ENCODE data around the gene FYN.

The FYN gene

DNA sequence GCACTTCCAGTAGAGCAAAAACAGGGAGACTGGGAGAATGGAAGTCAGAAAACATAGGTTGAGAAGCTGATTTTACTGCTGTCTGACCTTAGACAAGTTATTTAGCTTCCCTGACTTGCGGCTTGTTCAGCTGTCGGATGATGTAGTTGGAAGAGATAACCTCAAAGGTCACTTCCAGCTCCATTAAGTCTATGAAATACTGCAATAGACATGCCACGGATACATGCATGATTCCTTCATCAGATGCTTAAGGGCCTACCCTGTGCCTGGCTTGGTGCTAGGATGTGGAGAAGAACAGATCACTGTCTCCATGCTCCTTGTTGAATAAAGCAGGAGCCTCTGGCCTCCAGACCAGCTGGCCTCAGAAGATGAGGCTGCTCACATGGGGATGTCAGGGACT, 43.7 kb downstream of the FYN start:
- no peak for DNase-seq

DNA sequence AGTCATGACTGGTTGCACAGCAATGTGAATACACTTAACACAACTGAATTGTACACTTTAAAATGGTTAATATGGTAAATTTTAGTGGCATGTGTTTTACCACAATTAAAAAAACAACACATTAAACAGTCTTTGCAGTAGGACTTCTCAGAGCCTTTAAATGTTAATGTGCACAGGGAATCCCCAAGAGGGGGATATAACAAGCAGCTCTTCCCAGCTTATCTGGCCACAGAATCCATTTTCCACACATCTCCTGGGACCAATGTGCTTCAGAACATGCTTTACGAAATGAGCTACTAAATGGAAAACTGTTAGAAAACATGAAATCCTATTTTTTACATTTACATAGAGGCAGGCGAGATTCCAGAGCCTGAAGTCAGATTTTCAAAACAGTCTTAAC, 44.4 kb downstream of the FYN start:
- DNase-seq: no peak

DNA sequence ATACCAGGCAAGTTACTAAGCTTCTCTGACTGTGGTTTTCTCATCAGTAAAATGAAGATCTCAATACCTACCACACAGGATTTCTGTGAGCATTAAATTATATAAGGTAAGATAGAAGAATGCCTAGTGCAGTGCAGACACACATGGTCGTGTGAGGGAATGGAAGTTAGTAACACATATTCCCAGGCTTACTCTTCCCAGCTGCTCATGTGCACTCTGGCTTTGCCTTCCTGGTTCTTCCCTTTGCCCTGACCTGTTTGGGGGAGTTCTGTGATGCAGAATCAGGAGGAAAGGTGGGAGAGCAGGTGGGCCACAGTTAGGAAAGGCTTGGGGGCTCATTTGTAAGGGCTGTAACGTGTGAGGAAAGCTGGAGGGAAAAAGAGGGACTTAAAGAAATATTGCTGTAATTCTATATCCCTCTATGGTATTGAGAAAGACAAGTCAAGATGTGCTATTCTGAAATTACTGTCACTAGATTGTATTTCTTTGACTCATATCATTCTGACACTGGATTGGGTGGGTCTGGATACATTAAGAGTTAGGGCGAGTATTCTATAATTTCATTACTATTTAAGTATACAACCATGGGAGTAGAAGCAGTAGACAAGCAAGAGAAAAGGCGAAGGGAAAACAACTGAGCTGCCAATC, 47.7 kb downstream of the FYN start:
- DNase-seq: no peak

DNA sequence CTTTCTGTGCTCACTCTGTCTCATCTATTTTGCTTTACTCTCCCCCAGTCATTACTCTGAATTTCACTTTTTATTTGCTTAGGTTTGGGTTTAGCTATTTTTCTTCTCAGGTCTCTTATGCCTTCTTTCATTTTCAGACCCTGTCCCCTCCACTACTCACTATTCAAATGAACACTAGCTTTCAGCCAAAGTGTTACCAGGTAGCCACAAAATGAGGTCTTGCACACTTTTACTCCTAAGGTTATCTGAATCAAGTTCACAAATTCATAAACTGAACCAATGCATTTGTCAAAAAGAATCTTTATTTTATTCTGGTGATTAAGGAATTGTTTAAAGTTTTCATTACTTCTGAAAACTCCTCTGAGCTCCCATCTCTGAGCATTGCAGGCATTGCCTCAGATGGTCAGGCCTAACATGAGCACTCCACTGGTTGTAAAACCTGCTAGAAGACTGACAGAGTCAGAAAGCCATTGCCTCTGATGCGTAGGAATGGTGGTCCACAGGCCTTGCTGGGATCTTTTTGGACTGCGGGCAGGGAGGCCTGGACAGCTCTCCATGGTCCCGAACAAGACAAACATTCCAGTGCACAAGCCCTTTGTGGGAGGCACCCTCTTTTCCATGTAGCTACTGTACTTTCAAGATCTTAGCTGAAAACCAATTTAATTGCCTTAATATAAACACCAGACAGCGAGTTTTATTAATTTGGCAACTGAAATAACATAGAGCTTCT, 48.5 kb downstream of the FYN start:
- DNase-seq: no peak

DNA sequence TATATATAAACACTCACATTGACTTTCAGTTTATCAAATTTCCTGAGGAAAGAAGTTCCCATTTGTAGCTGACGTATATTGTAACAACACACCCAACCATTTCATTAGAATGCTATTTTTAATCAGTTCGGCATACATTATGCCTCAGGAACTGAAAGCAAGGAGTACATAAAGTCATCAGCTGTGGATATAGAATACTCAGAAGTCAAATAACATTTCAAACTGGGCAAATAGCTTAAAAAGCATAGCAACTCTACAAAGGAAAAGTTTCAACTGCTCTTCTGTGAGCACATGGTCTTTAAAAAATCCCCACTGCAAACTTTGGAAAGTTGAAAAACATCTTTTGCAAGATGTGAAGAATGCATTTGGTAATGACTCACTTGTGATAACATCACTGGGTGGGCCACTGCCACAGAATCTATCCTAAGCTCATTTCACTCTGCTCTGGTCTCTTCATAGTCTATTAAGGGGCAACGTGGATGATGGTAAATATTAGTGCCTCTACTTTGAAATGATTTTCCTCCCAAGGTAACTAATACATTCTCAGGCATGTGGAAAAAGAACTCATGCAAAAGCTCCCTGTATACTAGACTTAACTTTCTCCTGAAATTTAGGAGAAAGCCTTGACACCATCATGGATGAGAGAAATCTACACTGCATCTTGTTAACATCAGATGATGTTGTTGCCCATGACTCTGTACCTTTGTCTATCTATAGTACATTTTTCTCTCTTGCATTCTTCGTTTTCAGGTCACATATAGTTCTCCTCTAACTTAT, 49.2 kb downstream of the FYN start:
- no peak for DNase-seq

DNA sequence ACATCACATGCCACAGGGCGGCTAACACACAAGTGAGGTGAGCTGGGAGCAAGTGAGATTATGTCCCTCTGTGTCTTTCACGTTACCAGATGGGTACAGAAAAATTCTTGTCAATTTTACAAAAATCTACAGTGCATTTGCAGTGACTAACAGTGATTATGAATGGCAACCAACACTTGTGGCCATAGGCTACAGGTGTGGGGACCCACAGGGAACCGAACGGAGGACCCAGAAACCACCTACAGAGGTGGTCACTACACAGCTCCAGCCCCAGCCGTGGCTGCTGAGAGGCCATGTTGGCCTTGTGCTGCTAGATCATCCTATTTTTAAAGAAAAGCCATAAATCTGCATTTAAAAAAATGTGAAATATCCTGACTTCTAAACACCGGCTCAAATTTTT, 50.2 kb downstream of the FYN start:
- no peak for DNase-seq

DNA sequence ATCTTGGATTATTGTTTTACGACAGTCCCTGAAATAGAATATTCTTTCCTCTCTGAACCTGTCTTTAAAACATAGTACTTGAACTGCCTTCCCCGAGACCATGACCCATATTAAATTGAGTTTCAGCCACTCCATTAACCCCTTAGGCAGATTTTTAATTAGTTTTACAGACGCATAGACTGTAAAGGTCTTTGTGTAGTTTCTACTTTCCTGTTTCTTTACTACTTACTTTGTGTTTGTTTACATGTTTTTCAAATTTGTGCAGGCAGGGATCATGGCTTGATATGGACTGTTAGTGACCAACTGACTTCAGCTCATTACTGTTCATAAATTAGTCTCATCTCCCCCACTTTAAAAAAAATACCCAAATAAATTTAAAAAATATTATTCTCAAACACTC, 53.8 kb downstream of the FYN start:
- no peak for DNase-seq

DNA sequence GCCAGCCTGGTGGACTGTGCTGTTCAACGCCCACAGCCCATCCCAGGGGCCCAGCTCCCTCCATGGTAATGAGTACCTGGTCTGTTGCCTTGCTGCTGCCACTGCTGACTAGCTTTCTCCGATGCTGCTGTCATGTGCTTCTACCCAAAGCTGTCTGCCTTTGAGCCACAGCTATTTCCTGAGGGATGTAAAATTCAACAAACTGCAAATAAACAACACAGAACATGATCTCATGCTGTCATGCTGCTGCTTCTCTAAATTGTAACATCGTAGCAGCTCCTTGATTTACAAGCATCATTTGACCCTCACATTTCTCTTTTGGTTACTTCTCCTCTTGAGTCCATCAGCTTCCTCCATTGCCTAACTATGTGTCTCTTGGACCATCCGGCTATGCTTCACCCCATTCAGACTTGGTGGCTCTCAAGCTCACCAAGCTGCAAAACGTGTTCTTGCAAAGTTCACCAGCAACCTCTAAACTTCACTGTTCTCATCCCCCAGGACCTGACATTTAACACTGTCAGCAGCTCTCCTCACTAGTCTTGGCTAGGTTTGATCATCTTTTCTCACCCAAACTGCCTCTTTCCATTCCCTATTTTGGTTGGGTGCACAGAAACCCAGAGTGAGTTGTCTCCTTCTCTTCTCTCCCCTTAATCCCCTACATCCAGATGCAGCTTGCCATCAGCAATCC, 54.6 kb downstream of the FYN start:
- peak; percentile 32 for DNase-seq

DNA sequence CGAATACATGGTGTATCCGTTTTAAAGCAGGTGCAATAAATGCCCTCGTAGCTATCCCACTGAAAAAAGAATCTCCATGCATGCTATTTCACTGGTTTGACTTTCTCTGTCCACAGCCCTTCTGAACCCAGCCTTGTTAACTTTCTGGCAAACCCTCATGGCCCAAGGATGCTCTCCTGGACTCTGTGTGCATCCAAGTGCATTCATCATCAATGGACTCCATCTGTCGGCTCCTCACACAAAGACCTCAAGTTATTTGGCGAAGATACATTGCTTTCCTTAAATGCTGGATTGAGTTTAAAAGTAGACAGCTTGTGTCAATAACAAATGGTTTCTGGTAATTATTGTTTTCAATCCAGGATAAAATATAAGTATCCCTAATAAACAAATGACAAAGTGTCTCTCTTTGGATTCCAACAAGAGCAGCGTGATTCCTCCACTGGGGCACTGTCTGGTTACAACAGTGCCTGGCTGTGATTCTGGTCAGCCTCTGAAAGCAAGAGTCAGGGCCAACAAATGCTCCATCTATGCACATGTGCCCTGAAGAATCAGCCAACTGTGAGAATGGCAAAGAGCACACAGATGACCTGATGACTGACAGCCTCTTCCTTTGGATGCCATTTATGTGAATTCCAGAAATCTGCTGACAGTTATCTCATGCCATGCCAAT, 55.7 kb downstream of the FYN start:
- DNase-seq: peak; percentile 40

DNA sequence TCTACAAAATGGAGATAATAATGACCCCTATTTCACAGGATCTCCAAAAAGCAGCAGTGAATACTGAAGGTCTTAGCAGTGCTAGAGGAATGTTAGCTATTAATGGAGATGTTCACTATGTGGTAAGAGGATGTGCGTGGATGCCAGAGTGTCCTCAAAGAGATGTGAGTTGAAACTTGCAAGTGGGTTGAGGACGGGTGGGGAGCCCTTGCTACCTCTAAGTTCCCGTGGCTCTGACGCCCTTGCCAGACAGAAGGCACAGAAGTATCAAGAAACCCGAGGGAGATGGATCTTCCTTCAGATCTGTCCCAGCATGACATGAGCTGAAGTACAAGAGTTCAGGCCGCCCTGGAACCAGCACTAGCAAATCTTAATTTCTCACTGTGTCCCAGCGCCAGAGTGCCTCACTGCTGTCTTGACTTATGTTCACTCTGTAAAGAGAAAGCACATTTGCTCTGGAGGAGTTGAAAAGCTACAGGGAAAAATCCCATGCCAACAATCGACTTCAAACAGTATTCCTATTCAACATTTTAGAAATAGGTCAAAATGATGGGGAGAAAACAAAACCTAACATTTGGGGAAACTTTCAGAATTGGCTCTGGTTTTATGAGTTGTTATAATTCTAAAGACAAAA, 59.5 kb downstream of the FYN start:
- no peak for DNase-seq

DNA sequence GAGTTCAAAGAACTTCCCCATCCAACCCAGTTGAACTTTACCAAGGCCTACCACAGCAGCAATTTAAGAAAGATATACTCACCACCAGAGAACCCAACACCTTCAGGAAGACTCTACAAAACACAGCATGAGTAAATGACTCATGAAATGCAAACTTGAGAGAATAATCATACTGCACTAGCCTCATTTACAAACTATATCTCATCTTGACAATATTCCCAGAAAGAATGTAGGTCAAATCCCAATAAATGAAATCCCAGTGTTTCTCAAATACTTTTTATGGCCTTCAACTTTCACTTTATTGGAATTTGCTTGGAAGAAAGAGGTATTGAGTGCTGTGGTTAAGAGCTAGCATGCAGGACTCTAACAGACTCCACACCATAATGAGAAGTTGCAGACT, 60.0 kb downstream of the FYN start:
- DNase-seq: no peak

DNA sequence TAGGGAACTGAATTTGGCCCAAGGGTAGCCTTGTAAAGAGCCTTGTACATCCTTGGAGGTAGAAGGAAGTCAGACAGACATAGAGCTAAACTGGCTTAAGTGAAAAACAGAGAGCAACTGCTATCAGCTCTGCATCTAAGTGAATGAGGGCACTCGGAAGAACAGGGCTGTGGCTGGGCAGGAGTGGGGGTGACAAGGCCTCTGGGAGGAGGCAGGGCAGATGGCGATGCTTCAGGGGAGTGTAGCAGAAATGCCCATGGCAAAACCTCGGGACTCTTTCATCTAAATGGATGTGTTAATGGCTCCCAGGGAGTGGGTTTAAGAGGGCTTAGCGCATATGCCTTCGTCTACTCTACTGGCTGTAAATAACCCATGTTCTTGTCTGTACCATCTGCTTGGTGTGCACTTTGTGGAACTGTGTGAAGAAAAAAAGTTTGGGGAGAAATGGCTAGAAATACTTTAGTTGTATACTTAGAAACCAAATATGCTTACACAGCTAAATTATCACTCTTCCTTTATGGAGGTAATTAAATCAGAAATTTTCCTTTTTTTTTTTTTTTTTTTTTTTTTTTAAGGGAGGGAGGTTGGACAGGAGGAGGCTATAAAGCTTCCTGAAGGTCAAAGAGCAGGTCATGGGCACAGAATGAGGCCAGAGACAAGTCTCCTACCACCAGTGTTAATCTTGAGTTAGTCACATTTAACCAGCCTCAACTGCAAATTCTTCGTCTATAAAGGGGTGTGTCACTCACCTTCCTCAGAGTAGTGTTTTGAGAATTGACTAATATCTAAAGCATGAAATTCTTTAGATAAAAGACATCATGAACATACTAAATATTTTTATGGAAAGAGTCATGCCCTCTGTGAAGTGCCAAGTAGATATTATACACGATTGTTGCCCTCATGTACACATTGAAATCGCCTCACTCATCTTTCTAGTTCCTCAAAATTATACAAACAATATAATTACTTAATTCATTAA, 60.9 kb downstream of the FYN start:
- peak; percentile 45 for DNase-seq

DNA sequence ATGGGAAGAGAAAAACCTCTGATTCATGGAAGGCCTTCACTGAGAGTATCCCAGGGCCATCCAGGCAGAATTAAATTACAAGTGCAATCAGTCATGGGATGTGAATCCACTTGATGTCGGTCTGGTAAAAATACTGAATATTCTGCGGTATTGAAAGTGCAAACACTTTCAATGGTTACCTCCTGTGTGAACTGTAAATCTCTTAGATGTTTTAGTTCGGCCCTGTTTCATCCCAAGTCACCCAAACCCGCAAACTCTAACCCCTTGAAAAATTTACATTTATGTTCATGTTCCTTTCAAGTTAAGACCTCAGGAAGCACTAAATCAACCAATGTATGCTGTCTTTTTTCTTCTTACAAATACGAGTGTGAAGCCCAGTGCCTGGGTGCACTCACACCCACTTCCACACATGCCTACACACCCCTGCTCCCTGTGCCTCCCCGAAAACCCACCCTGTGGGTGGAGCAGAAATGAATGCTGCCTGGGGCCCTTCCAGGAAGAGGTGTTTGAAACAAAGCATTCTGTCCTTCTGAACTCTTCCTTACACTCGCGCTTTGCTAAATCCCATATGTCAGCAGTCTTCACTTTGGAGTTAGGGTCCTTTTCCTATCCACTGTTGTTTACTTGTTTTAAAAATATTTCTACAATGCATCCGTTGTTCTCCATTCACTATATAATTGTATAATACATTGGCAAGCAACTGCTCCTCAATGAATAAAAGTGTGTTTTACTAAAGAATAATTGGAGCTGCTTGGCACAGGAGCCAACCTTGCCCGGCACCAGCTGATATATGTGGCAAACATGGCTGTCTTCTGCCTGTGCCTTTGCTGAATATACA, 62.7 kb downstream of the FYN start:
- no peak for DNase-seq

DNA sequence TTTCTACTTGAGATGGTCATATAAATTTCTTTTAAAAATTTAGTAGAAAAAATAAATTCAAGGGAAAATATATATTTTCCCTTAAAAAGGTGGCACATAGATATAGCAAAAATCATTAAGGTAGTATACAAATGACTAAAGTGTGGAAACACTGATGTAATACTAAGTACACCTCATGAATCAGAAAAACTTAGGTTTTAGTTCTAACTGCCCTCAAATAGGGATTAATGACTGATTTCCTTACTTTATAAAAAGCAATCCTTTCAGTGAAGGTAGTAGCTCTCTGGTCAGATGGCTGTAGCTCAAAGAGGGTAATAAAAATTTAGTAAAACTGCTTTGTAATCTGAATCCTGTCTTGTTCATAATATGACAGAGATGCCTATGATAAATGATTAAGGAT, 63.5 kb downstream of the FYN start:
- DNase-seq: no peak

DNA sequence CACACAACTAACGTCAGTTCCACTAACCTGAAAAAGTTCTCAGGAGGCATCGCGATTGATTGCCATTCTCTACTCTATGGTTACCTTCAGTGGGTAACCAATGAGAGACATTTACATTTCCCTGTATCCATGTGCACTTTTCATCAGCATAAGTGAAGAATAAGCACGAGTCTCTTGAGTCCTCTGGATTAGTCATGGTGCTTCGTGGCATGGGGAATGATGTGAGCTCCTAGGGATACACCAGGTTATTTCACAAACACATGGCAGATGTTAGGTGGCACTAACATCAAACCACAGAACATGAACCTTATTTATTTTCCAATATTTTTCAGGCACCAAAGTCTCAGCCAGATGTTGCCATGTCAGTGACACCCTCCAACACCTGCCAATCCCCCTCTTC, 64.0 kb downstream of the FYN start:
- DNase-seq: no peak

DNA sequence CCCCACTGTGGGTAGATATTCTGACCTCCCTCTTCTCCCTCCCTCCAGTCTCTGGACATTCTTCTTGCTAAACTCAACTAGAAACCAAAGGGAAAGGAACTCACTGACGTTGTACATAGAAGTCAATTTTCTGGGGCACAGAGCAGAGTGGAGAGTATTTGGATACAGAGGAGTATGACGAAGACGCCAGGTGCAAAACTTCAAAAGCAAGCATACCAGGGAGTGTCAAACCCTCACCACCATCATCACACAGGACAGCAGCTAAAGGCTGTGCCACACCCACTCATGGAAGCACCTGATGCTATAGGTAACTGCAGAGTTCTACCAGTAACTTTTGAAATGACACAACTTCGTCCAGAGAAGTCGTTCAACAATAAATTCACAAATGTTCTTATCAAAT, 64.8 kb downstream of the FYN start:
- no peak for DNase-seq

DNA sequence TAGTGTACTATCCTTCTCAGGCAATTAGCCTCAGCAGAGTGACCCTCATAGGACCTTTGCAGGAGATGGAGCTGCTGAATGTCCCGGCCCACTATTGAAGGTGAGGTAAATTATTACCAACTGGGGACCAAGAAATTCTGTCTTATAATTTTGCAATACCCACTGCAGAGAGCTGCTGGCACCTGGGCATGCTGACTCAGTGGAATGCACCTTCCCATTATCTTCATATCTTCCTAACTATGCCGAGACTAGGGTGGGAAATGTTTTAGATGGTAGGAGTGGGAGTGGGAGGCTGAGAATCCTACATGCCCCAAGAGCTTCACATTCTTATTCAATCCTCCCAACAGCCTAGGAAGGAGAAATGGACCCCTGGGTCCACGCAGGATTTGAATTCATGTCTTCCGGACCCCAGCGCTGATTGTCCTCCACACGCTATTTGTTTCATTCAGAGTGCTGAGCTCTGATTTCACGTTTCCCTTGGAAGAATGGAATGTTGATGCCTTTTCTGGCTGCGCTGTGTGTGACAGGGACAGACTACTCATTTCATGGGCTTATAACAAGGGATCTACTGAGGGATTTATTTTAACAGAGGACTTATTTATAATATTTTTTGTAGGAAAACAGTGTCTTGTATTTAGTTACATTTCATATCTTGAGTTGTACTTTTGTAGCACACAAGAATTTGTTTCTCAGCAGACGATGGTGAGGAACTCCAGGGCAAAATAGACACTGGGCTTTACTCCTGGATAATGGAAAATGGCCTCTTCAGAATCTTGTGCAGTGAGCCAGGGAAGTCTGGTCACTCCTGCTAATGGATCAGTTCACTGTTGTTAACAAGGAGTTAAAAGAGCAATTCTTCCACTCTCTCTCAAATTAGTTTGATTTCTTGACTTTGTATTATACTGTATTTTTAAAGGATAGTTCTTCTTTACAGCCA, 66.4 kb downstream of the FYN start:
- no peak for DNase-seq

DNA sequence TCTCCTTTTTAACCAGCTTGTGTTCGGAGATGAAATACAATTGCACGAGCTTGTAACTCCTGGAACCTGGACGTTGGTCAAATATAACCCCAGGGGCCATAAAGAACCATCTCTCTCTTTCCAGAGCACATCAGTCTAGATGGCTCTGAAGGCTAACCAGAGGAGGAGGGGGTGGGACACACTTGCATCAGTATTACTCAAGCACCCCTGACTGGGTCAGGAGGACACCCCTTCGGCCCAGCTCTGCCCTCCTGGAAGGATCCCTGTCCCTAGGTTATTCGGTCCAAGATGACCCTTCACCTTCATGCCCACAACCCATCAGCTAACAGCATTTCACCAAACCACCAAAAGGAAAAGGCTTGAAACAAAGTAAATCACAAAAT, 67.1 kb downstream of the FYN start:
- no peak for DNase-seq
